HepG2 (cell line): ENCODE data around the gene ING1. TPM values are rescaled to one million over a fixed set of nuclear protein-coding genes. Genes with fewer than 3 reads are reported as not detected.

Source experiments
- ATAC-seq: fragments of 200-7000 bp; cut with Tn5 transposase; 3 replicates; pipeline ENCODE4 v1.9.1; 2020; ENCODE audit warnings: mild to moderate bottlenecking, moderate library complexity
- BruUV-seq: library from RNA; stranded (reverse); fragments of 400-500 nt; replicated peaks from 2 replicates; lab custom pipeline; 2021; lab: Mats Ljungman, UMichigan
- CTCF ChIA-PET: fragments of 300-600 bp; formaldehyde crosslinking; extraction: SDS; loops from one replicate; lab custom pipeline; 2021; ENCODE audit warnings: low total read pairs, inconsistent platforms, low intra/inter-chr PET ratio; lab: Yijun Ruan, JAX
- POLR2A ChIA-PET: fragments of 350-600 bp; sonication (Branson Sonifier 250); formaldehyde crosslinking; loops from one replicate; lab custom pipeline; 2020; ENCODE audit warnings: antibody characterized with exemption, inconsistent platforms; lab: Yijun Ruan, JAX
- DNase-seq: peaks from one replicate; pipeline ENCODE4 v3.0.0-alpha.2; 2015; ENCODE audit warnings: low spot score
- FAIRE-seq: peaks from 3 replicates; lab custom pipeline; 2011; peaks lifted over from hg19 to GRCh38; lab: Jason Lieb, UNC
- H2AFZ ChIP-seq: one replicate; pipeline ENCODE4 v1.6.1; 2011; ENCODE audit warnings: low read length, inconsistent platforms
- H3K27ac ChIP-seq: fragments of 300-600 bp; 3 replicates; pipeline ENCODE4 v1.8.0; 2011; ENCODE audit warnings: mixed run types, mild to moderate bottlenecking, mixed read lengths, low read length, inconsistent platforms; ENCODE audit not compliant: insufficient read depth; ENCODE audit errors: extremely low read length
- H3K27me3 ChIP-seq, 2 experiments: fragments of 200-600 bp in 1 of 2; 2 replicates in 1 of 2; 3 replicates in 1 of 2; pipeline versions ENCODE4 v1.6.0 to v1.8.0; 2011; ENCODE audit warnings: low read length in 2 of 2, mild to moderate bottlenecking in 2 of 2, moderate library complexity in 2 of 2, inconsistent platforms in 1 of 2; ENCODE audit not compliant: insufficient read depth in 2 of 2, control insufficient read depth in 1 of 2
- H3K36me3 ChIP-seq, 2 experiments: fragments of 200-600 bp in 1 of 2; replicated peaks in 1 of 2; 2 replicates in 1 of 2; 3 replicates in 1 of 2; pipeline versions ENCODE4 v1.5.1 to v1.8.0; 2011; ENCODE audit warnings: low read length in 2 of 2, inconsistent platforms in 1 of 2; ENCODE audit not compliant: insufficient read depth in 2 of 2, control insufficient read depth in 1 of 2
- H3K4me1 ChIP-seq: 2 replicates; pipeline ENCODE4 v1.5.1; 2012; ENCODE audit warnings: low read length, inconsistent platforms; ENCODE audit not compliant: insufficient read depth
- H3K4me2 ChIP-seq: 2 replicates; pipeline ENCODE4 v1.6.0; 2011; ENCODE audit warnings: low read depth, low read length, inconsistent platforms
- H3K4me3 ChIP-seq, 3 experiments: fragments of 200-600 bp in 1 of 3; sonication (generic), shearing (Covaris generic) in 1 of 3; replicated peaks in 1 of 3; 2 replicates each; pipeline ENCODE4 v1.5.1; 2011 to 2016; ENCODE audit warnings: low read length in 3 of 3, inconsistent platforms in 2 of 3, low read depth in 2 of 3, mild to moderate bottlenecking in 2 of 3, control low read depth in 1 of 3, mixed read lengths in 1 of 3; ENCODE audit not compliant: insufficient read depth in 1 of 3
- H3K79me2 ChIP-seq: one replicate; pipeline ENCODE4 v1.6.1; 2011; ENCODE audit warnings: low read length, inconsistent platforms; ENCODE audit not compliant: insufficient read depth
- H3K9ac ChIP-seq: 2 replicates; pipeline ENCODE4 v1.6.0; 2011; ENCODE audit warnings: mild to moderate bottlenecking, low read depth, low read length, inconsistent platforms; ENCODE audit not compliant: insufficient read depth
- H3K9me3 ChIP-seq: 2 replicates; pipeline ENCODE4 v1.5.1; 2012; ENCODE audit warnings: mild to moderate bottlenecking, low read length
- H4K20me1 ChIP-seq: 2 replicates; pipeline ENCODE4 v1.6.0; 2011; ENCODE audit warnings: inconsistent platforms, mild to moderate bottlenecking, low read length, moderate library complexity; ENCODE audit not compliant: insufficient read depth
- HNRNPL ChIP-seq: fragments of 200-400 bp; formaldehyde crosslinking; IDR thresholded peaks from 2 replicates; pipeline ENCODE4 v1.6.1; 2017; ENCODE audit warnings: mild to moderate bottlenecking, low read depth, low read length
- IKZF1 ChIP-seq: fragments of 450-650 bp; IDR thresholded peaks from 2 replicates; pipeline ENCODE4 v1.7.1; 2016
- MLX ChIP-seq: IDR thresholded peaks from 2 replicates; pipeline ENCODE4 v1.6.1; 2016
- MYC ChIP-seq: sonication (generic); formaldehyde crosslinking; IDR thresholded peaks from 2 replicates; pipeline ENCODE4 v1.9.0; 2021; ENCODE audit warnings: missing genetic modification reagents, borderline replicate concordance
- MZF1 ChIP-seq: sonication (generic); formaldehyde crosslinking; IDR thresholded peaks from 2 replicates; pipeline ENCODE4 v1.8.1; 2023; ENCODE audit warnings: mild to moderate bottlenecking, missing genetic modification reagents, borderline replicate concordance
- NFRKB ChIP-seq: fragments of 450-650 bp; IDR thresholded peaks from 2 replicates; pipeline ENCODE4 v1.6.1; 2017
- PAWR ChIP-seq: sonication (generic); formaldehyde crosslinking; IDR thresholded peaks from 2 replicates; pipeline ENCODE4 v1.4.0; 2020; ENCODE audit warnings: missing genetic modification reagents, mild to moderate bottlenecking, borderline replicate concordance
- RFXAP ChIP-seq: sonication (generic); formaldehyde crosslinking; IDR thresholded peaks from 2 replicates; pipeline ENCODE4 v1.4.0; 2020; ENCODE audit warnings: missing genetic modification reagents, borderline replicate concordance
- ZNF260 ChIP-seq: sonication (generic); formaldehyde crosslinking; IDR thresholded peaks from 2 replicates; pipeline ENCODE4 v1.4.0; 2020; ENCODE audit warnings: missing genetic modification reagents, low read depth, mild to moderate bottlenecking, borderline replicate concordance
- WGBS: methylation state at CpG from one replicate; pipeline ENCODE4 v1.1.6; 2017; ENCODE audit warnings: low lambda C conversion rate; 5-methylcytosine and 5-hydroxymethylcytosine counted together
- in situ Hi-C: cut with HindIII; loops from 2 replicates; pipeline ENCODE4 v1.10.0; 2017; ENCODE audit warnings: low pct_unique_long_range_greater_than_20kb; ENCODE audit not compliant: extremely low pct_ligation_motif_present
- intact Hi-C: fragments of 100-400 bp; cut with micrococcal nuclease; formaldehyde crosslinking; loops from one replicate; pipeline ENCODE4 v1.10.0; 2022; ENCODE audit not compliant: unreplicated experiment
- polyA plus RNA-seq, 8 experiments: library from polyadenylated mRNA; depleted of rRNA in 3 of 8; stranded (reverse) in 7 of 8; unstranded in 1 of 8; fragments of >200 nt; fragmentation: Illumina TruSeq in 4 of 8; extraction: Trizol in 4 of 8; gene quantifications; 2 replicates each; pipeline versions ENCODE4 v1.2.1 to v1.2.3, GENCODE V29; 2011 to 2016; ENCODE audit warnings: low read depth in 4 of 8, missing spikeins in 1 of 8, mixed read lengths in 1 of 8; ENCODE audit not compliant: insufficient read depth in 1 of 8
- total RNA-seq, 5 experiments: library from RNA; depleted of rRNA; stranded (reverse); fragments of >200 nt; fragmentation: Illumina TruSeq; extraction: Trizol; gene quantifications; 2 replicates each; pipeline ENCODE4 v1.2.3, GENCODE V29; 2016; ENCODE audit warnings: low read depth in 1 of 5

ING1 gene
- total and polyA plus RNA-seq, 2 of the 13 experiments (the other 11 are each of a cell fraction or from before 2014, with no cell fraction given): 8.1 to 16.1 TPM

GRCh38 chr13:110665491-110666254 lies 47.8 kb upstream of the ING1 start:
- H3K9ac ChIP-seq: no peak overlapping the region
- H3K27me3 ChIP-seq: no peaks in the 10 kb centered on the region
- H3K4me2 ChIP-seq: no peak overlapping the region
- H3K36me3 ChIP-seq: peaks cover 14 to 66% of the 10 kb centered on the region in 2 experiments; a peak in 4 of 5 replicates
- DNase-seq: no peak
- POLR2A ChIA-PET: no interaction called here
- no peak for ATAC-seq
- CTCF ChIA-PET: no interaction called here
- 96% methylated on average over 18 of the region's 23 CpGs for WGBS
- H3K27ac ChIP-seq: no peak overlapping the region
- H4K20me1 ChIP-seq: no peaks in the 10 kb centered on the region
- no peak for FAIRE-seq
- no peak overlapping the region for H2AFZ ChIP-seq
- H3K9me3 ChIP-seq: no peaks in the 10 kb centered on the region; the same call in 1 of the 2 replicates
- no TSS peak for BruUV-seq
- no peaks in the 10 kb centered on the region for H3K4me1 ChIP-seq
- in situ Hi-C loops (no loop called here), intact Hi-C loops (no loop called here)
- H3K79me2 ChIP-seq: no peaks in the 10 kb centered on the region
- H3K4me3 ChIP-seq: no peak overlapping the region
- no peak for TF ChIP-seq HNRNPL
- no peak for TF ChIP-seq MZF1 (CRISPR knock-in tag)
- TF ChIP-seq NFRKB: no peak
- TF ChIP-seq RFXAP: no peak
- TF ChIP-seq PAWR (CRISPR knock-in tag): no peak
- no peak for TF ChIP-seq MLX (CRISPR knock-in tag)
- TF ChIP-seq IKZF1: no peak
- no peak for TF ChIP-seq ZNF260 (CRISPR knock-in tag)
- no peak for TF ChIP-seq MYC (CRISPR knock-in tag)
